Measurements from ENCODE around the gene AMIGO2. TPM values are rescaled to one million over a fixed set of nuclear protein-coding genes. Genes with fewer than 3 reads are reported as not detected.
A peak's percentile ranks its signal among the peaks of the same experiment; 100 is the strongest.

Gene AMIGO2
- total RNA-seq, 1 donor from 2014 or later: 25.2 TPM

- no peak for FAIRE-seq
- H3K9me3 Mint-ChIP-seq (ENCODE audit: unreplicated experiment): no peaks in the 10 kb centered on the region
- peak overlapping the region; percentile 36 for H3K4me3 Mint-ChIP-seq (ENCODE audit: unreplicated experiment)
Observed at GRCh38 chr12:47107446-47107845, 27.7 kb upstream of the AMIGO2 start.

GRCh38 chr12:47105914-47106674, 26.3 kb upstream of the AMIGO2 start:
- peaks cover 4% of the 10 kb centered on the region for H3K36me3 ChIP-seq (ENCODE audit: insufficient read depth, low read length)
- FAIRE-seq (no peak), DNase-seq (ENCODE audit: low read depth) (no peak)
- no peak overlapping the region for H3K4me2 ChIP-seq (ENCODE audit: low read length)
- no peaks in the 10 kb centered on the region for H3K9me3 ChIP-seq (ENCODE audit: insufficient read depth, low read depth, low read length)
- no peaks in the 10 kb centered on the region for H3K4me1 ChIP-seq (ENCODE audit: insufficient read depth, low read length)
- no peak overlapping the region for H3K9ac ChIP-seq (ENCODE audit: low read length)
- H4K20me1 ChIP-seq (ENCODE audit: insufficient read depth, low read length): no peaks in the 10 kb centered on the region
- Mint-ChIP-seq H3K27me3 (ENCODE audit: low read depth, unreplicated experiment) (no peaks in the 10 kb centered on the region), H3K9me3 (ENCODE audit: unreplicated experiment) (no peaks in the 10 kb centered on the region), H3K4me1 (ENCODE audit: low read depth, unreplicated experiment) (no peaks in the 10 kb centered on the region), H3K36me3 (ENCODE audit: low read depth, unreplicated experiment) (peaks cover 4% of the 10 kb centered on the region), H3K27ac (ENCODE audit: unreplicated experiment) (no peak overlapping the region), H3K4me3 (ENCODE audit: unreplicated experiment) (no peak overlapping the region)
- no peak overlapping the region for H2AFZ ChIP-seq (ENCODE audit: low read depth, low read length)
- no peaks in the 10 kb centered on the region for H3K27me3 ChIP-seq (ENCODE audit: insufficient read depth, low read length)
- no peak for TF ChIP-seq EZH2 (IDR thresholded peaks at IDR 0.05; ENCODE audit: insufficient read depth, low read length)
- TF ChIP-seq CTCF (IDR thresholded peaks at IDR 0.05; ENCODE audit: insufficient read depth, low read depth, low read length): no peak
- no peaks in the 10 kb centered on the region for H3K79me2 ChIP-seq (ENCODE audit: insufficient read depth, low read length)
- H3K4me3 ChIP-seq (ENCODE audit: insufficient read depth, low read depth, low read length): no peak overlapping the region
- H3K27ac ChIP-seq (ENCODE audit: low read depth, low read length): no peak overlapping the region

More at GRCh38 chr12:47107446-47107845, 27.7 kb upstream of the AMIGO2 start:
- no peak overlapping the region for H2AFZ ChIP-seq (ENCODE audit: low read depth, low read length)
- H3K9me3 ChIP-seq (ENCODE audit: insufficient read depth, low read depth, low read length): no peaks in the 10 kb centered on the region
- DNase-seq (ENCODE audit: low read depth): no peak
- Mint-ChIP-seq H3K27me3 (ENCODE audit: low read depth, unreplicated experiment) (no peaks in the 10 kb centered on the region), H3K36me3 (ENCODE audit: low read depth, unreplicated experiment) (peaks cover 4% of the 10 kb centered on the region), H3K27ac (ENCODE audit: unreplicated experiment) (no peak overlapping the region), H3K4me1 (ENCODE audit: low read depth, unreplicated experiment) (no peaks in the 10 kb centered on the region)
- H3K27me3 ChIP-seq (ENCODE audit: insufficient read depth, low read length): no peaks in the 10 kb centered on the region
- no peak overlapping the region for H3K9ac ChIP-seq (ENCODE audit: low read length)
- no peak overlapping the region for H3K4me2 ChIP-seq (ENCODE audit: low read length)
- no peak for TF ChIP-seq CTCF (IDR thresholded peaks at IDR 0.05; ENCODE audit: insufficient read depth, low read depth, low read length)
- no peak for TF ChIP-seq EZH2 (IDR thresholded peaks at IDR 0.05; ENCODE audit: insufficient read depth, low read length)
- no peaks in the 10 kb centered on the region for H3K79me2 ChIP-seq (ENCODE audit: insufficient read depth, low read length)
- H3K27ac ChIP-seq (ENCODE audit: low read depth, low read length): no peak overlapping the region
- H3K4me3 ChIP-seq (ENCODE audit: insufficient read depth, low read depth, low read length): no peak overlapping the region
- no peaks in the 10 kb centered on the region for H4K20me1 ChIP-seq (ENCODE audit: insufficient read depth, low read length)
- H3K36me3 ChIP-seq (ENCODE audit: insufficient read depth, low read length): peaks cover 4% of the 10 kb centered on the region
- H3K4me1 ChIP-seq (ENCODE audit: insufficient read depth, low read length): no peaks in the 10 kb centered on the region
